H9 (cell line): ENCODE data around the gene SNED1. TPM values are rescaled to one million over a fixed set of nuclear protein-coding genes. Genes with fewer than 3 reads are reported as not detected.

ENCODE experiments used
- DNase-seq: peaks from one replicate; pipeline ENCODE4 v3.0.0-alpha.2; 2017
- H2AFZ ChIP-seq: one replicate; pipeline ENCODE4 v1.6.1; 2013; ENCODE audit warnings: mild to moderate bottlenecking, low read length, control low read depth, moderate library complexity
- H2AK5ac ChIP-seq: 2 replicates; pipeline ENCODE4 v1.6.1; 2013; ENCODE audit warnings: low read length, control low read depth, mixed read lengths; ENCODE audit not compliant: insufficient read length
- H2BK120ac ChIP-seq: one replicate; pipeline ENCODE4 v1.6.1; 2013; ENCODE audit warnings: low read depth, mild to moderate bottlenecking, low read length, control low read depth, inconsistent platforms; ENCODE audit not compliant: poor library complexity, severe bottlenecking
- H2BK12ac ChIP-seq: 2 replicates; pipeline ENCODE4 v1.6.1; 2013; ENCODE audit warnings: low read length, control low read depth, mixed read lengths, low read depth; ENCODE audit not compliant: insufficient read length
- H2BK15ac ChIP-seq: 2 replicates; pipeline ENCODE4 v1.6.1; 2013; ENCODE audit warnings: low read depth, low read length, control low read depth
- H2BK20ac ChIP-seq: one replicate; pipeline ENCODE4 v1.6.1; 2013; ENCODE audit warnings: low read depth, mild to moderate bottlenecking, low read length, control low read depth, inconsistent platforms; ENCODE audit not compliant: poor library complexity, severe bottlenecking
- H2BK5ac ChIP-seq: 2 replicates; pipeline ENCODE4 v1.6.1; 2013; ENCODE audit warnings: low read length, control low read depth, mixed read lengths; ENCODE audit not compliant: insufficient read length
- H3K14ac ChIP-seq: 2 replicates; pipeline ENCODE4 v1.6.1; 2013; ENCODE audit warnings: low read length, control low read depth; ENCODE audit not compliant: insufficient read depth
- H3K18ac ChIP-seq: 2 replicates; pipeline ENCODE4 v1.6.1; 2013; ENCODE audit warnings: low read depth, mild to moderate bottlenecking, mixed read lengths, low read length, control low read depth; ENCODE audit not compliant: insufficient read length
- H3K23ac ChIP-seq: 2 replicates; pipeline ENCODE4 v1.6.1; 2013; ENCODE audit warnings: low read length, control low read depth, mixed read lengths, low read depth; ENCODE audit not compliant: insufficient read length
- H3K23me2 ChIP-seq: 2 replicates; pipeline ENCODE4 v1.6.1; 2013; ENCODE audit warnings: low read depth, mild to moderate bottlenecking, mixed read lengths, low read length, control low read depth; ENCODE audit not compliant: insufficient read length, poor library complexity, severe bottlenecking
- H3K27ac ChIP-seq: 2 replicates; pipeline ENCODE4 v1.5.1; 2013; ENCODE audit warnings: low read length, control low read depth, mixed read lengths, low read depth; ENCODE audit not compliant: insufficient read length
- H3K27me3 ChIP-seq: 2 replicates; pipeline ENCODE4 v1.6.1; 2013; ENCODE audit warnings: low read length, control low read depth, inconsistent platforms; ENCODE audit not compliant: insufficient read depth
- H3K4ac ChIP-seq: 2 replicates; pipeline ENCODE4 v1.6.1; 2013; ENCODE audit warnings: low read depth, mild to moderate bottlenecking, control low read depth, inconsistent platforms, low read length, moderate library complexity
- H3K4me1 ChIP-seq: 2 replicates; pipeline ENCODE4 v1.6.1; 2013; ENCODE audit warnings: low read length, control low read depth, inconsistent platforms; ENCODE audit not compliant: insufficient read depth
- H3K4me2 ChIP-seq: 2 replicates; pipeline ENCODE4 v1.6.1; 2013; ENCODE audit warnings: low read length, control low read depth, mixed read lengths; ENCODE audit not compliant: insufficient read length, insufficient read depth
- H3K56ac ChIP-seq: 2 replicates; pipeline ENCODE4 v1.6.1; 2013; ENCODE audit warnings: low read depth, mild to moderate bottlenecking, mixed read lengths, low read length, control low read depth; ENCODE audit not compliant: insufficient read length
- H3K79me1 ChIP-seq: 2 replicates; pipeline ENCODE4 v1.6.1; 2013; ENCODE audit warnings: low read depth, mild to moderate bottlenecking, moderate library complexity, low read length, control low read depth, inconsistent platforms; ENCODE audit not compliant: insufficient read depth, poor library complexity, severe bottlenecking
- H3K79me2 ChIP-seq: 2 replicates; pipeline ENCODE4 v1.6.1; 2013; ENCODE audit warnings: low read length, control low read depth, inconsistent platforms; ENCODE audit not compliant: insufficient read depth
- H3K9ac ChIP-seq: 2 replicates; pipeline ENCODE4 v1.6.1; 2013; ENCODE audit warnings: low read length, control low read depth, mixed read lengths; ENCODE audit not compliant: insufficient read length; ENCODE audit errors: extremely low read depth
- H3K9me3 ChIP-seq: one replicate; pipeline ENCODE4 v1.6.1; 2013; ENCODE audit warnings: low read depth, low read length, inconsistent platforms; ENCODE audit not compliant: control insufficient read depth
- H3T11ph ChIP-seq: one replicate; pipeline ENCODE4 v1.6.1; 2013; ENCODE audit warnings: mild to moderate bottlenecking, low read length, control low read depth, inconsistent platforms
- H4K20me1 ChIP-seq: one replicate; pipeline ENCODE4 v1.6.1; 2013; ENCODE audit not compliant: control insufficient read depth, insufficient read length, insufficient read depth
- H4K5ac ChIP-seq: 2 replicates; pipeline ENCODE4 v1.6.1; 2013; ENCODE audit warnings: low read depth, mild to moderate bottlenecking, mixed read lengths, low read length, control low read depth; ENCODE audit not compliant: insufficient read length
- H4K8ac ChIP-seq: replicated peaks from 2 replicates; pipeline ENCODE4 v1.6.1; 2013; ENCODE audit warnings: low read length, control low read depth, mixed read lengths, low read depth; ENCODE audit not compliant: insufficient read length
- H4K91ac ChIP-seq: 2 replicates; pipeline ENCODE4 v1.6.1; 2013; ENCODE audit warnings: low read depth, mild to moderate bottlenecking, moderate library complexity, mixed read lengths, low read length, control low read depth; ENCODE audit not compliant: insufficient read length
- H3K27ac Mint-ChIP-seq, 3 experiments: 2 replicates in 2 of 3; 3 replicates in 1 of 3; pipeline ENCODE4 v1.8.0; 2020 to 2021; ENCODE audit warnings: mixed read lengths in 3 of 3, mild to moderate bottlenecking in 1 of 3, moderate library complexity in 1 of 3
- H3K27me3 Mint-ChIP-seq: 2 replicates; pipeline ENCODE4 v1.8.0; 2021; ENCODE audit warnings: low read depth, mild to moderate bottlenecking, moderate library complexity, mixed read lengths
- H3K36me3 Mint-ChIP-seq, 3 experiments: 2 replicates in 2 of 3; 3 replicates in 1 of 3; pipeline ENCODE4 v1.8.0; 2020 to 2021; ENCODE audit warnings: low read depth in 3 of 3, mixed read lengths in 3 of 3; ENCODE audit not compliant: insufficient read depth in 1 of 3
- H3K4me1 Mint-ChIP-seq, 2 experiments: 2 replicates each; pipeline ENCODE4 v1.8.0; 2020; ENCODE audit warnings: mixed read lengths in 2 of 2
- H3K4me3 Mint-ChIP-seq, 2 experiments: 2 replicates in 1 of 2; 3 replicates in 1 of 2; pipeline ENCODE4 v1.8.0; 2020 to 2021; ENCODE audit warnings: mild to moderate bottlenecking in 2 of 2, mixed read lengths in 2 of 2, moderate library complexity in 1 of 2
- H3K9me3 Mint-ChIP-seq, 2 experiments: 2 replicates in 1 of 2; 3 replicates in 1 of 2; pipeline ENCODE4 v1.8.0; 2020; ENCODE audit warnings: mild to moderate bottlenecking in 2 of 2, mixed read lengths in 2 of 2, moderate library complexity in 1 of 2
- CTCF ChIP-seq: fragments of 200-600 bp; sonication (generic); conservative IDR thresholded peaks from 3 replicates; pipeline ENCODE4 v1.8.0; 2021; ENCODE audit warnings: antibody characterized with exemption, mild to moderate bottlenecking
- WGBS: extraction: QIAGEN DNeasy Blood & Tissue Kit; methylation state at CpG from one replicate; pipeline ENCODE4 v1.1.7; 2013; ENCODE audit warnings: missing lambda C conversion rate, low lambda C conversion rate, mixed read lengths; ENCODE audit not compliant: insufficient read length; ENCODE audit errors: extremely low coverage; 5-methylcytosine and 5-hydroxymethylcytosine counted together
- total RNA-seq: library from RNA; stranded (reverse); gene quantifications from 2 replicates; pipeline ENCODE4 v1.2.1, GENCODE V29; 2021

SNED1 gene
- total RNA-seq, 1 experiment from 2014 or later: 2.5 TPM

DNA sequence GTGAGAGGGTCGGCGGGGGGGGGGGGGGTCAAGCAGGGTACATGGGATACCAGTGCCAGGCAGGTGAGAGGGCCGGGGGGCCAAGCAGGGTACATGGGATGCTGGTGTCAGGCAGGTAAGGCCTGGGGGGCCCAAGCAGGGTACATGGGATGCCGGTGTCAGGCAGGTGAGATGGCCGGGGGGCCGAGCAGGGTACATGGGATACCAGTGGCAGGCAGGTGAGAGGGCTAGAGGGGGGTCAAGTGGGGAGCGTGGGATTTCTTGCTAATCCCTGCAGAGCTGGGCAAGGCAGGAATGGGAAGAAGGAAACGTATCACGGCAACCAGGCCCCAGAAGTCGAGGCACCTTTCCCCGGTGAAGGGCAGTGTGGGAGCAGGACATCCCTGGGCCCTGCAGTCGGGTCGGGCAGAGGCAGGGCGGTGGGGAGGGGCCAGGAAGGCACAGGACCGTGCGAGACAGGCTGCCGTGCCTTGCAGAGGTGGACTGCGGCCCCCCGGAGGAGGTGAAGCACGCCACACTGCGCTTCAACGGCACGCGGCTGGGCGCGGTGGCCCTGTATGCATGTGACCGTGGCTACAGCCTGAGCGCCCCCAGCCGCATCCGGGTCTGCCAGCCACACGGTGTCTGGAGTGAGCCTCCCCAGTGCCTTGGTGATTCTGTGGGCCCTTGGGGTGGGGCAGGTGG is 54.4 kb downstream of the SNED1 start:
- no peak overlapping the region for H3K23ac ChIP-seq
- peak; percentile 24 for DNase-seq
- no CpG with 5 or more reads among the region's 31 CpGs for WGBS
- no peak overlapping the region for H3K9ac ChIP-seq
- H4K5ac ChIP-seq: no peak overlapping the region
- no peak overlapping the region for H3K4ac ChIP-seq
- no peaks in the 10 kb centered on the region for H3K27me3 ChIP-seq
- no peak overlapping the region for H2AK5ac ChIP-seq
- H3K56ac ChIP-seq: no peak overlapping the region
- no peak overlapping the region for H3K4me3 Mint-ChIP-seq
- H3K36me3 Mint-ChIP-seq: no peaks in the 10 kb centered on the region
- no peak for TF ChIP-seq CTCF
- H3K9me3 Mint-ChIP-seq: no peaks in the 10 kb centered on the region
- no peak overlapping the region for H2BK5ac ChIP-seq
- no peak overlapping the region for H3K27ac Mint-ChIP-seq
- H3K4me1 Mint-ChIP-seq: no peaks in the 10 kb centered on the region
- H2BK15ac ChIP-seq: no peak overlapping the region
- H2AFZ ChIP-seq: no peak overlapping the region
- no peak overlapping the region for H3K27ac ChIP-seq
- no peak overlapping the region for H2BK20ac ChIP-seq
- no peaks in the 10 kb centered on the region for H3K4me1 ChIP-seq
- H3K27me3 Mint-ChIP-seq: peaks cover 17% of the 10 kb centered on the region
- H3K18ac ChIP-seq: no peak overlapping the region
- no peak overlapping the region for H3K14ac ChIP-seq
- no peaks in the 10 kb centered on the region for H4K20me1 ChIP-seq
- no peak overlapping the region for H2BK120ac ChIP-seq
- H3K79me2 ChIP-seq: no peaks in the 10 kb centered on the region
- H3K9me3 ChIP-seq: no peaks in the 10 kb centered on the region
- H3K79me1 ChIP-seq: no peaks in the 10 kb centered on the region
- H3K4me2 ChIP-seq: no peak overlapping the region
- H4K8ac ChIP-seq: no peak overlapping the region
- H3T11ph ChIP-seq: no peak overlapping the region
- no peak overlapping the region for H4K91ac ChIP-seq
- no peak overlapping the region for H2BK12ac ChIP-seq
- H3K23me2 ChIP-seq: no peaks in the 10 kb centered on the region
